GM21390 (cell line): ENCODE data around the gene SLC12A5.

Experiments
- ATAC-seq: cut with Tn5 transposase; IDR thresholded peaks from one replicate; pipeline ENCODE4 v1.9.1; 2021; ENCODE audit not compliant: unreplicated experiment

The SLC12A5 gene

DNA sequence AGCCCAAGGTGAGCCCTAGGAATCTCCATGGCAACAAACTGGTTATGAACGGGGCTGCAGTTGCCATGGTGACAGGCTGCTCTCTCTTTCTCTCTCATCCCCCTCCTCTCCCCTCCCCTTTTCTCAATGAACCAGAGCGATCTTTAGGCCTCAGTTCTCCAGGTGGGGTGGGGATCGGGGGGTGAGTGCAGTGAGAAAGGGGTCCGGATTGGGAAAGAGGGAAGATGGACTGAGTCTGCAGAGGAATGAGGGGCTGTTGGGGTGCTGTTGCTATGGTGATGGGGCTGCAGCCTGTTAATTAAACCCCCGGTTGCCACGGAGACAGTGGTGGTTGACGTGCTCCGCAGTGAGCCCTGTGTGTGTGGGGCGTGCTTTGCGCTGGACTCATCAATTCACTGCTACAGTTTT, 3.6 kb upstream of the SLC12A5 start:
- no peak for ATAC-seq

DNA sequence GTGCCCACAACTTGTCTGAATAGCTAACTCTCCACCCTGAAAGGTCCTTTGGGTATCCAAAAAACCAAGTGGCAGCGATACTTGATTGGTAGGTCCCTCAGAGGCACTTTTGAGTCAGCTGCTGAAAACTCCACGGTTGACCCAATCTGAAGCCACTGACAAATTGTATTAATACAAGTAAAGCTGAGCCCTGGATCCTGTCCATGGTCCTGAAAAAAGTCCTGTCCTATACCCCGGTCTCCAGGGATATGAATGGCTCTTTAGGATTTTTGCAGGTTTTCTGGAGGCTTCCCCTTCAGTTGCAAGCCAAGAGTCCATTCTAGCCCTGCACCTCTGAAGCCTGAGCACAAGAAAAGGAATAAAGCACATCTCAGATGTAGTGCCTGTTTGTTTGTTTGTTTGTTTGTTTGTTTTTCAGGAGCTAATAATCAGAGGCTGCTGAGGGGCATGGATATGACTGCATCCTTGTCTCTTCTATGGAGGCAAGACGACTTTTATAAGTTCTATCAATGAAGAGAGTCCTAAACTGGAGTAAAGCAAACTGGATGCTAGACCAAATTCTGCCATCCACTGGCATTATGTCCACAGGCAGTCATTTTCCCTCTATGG, 1.7 kb upstream of the SLC12A5 start:
- no peak for ATAC-seq

DNA sequence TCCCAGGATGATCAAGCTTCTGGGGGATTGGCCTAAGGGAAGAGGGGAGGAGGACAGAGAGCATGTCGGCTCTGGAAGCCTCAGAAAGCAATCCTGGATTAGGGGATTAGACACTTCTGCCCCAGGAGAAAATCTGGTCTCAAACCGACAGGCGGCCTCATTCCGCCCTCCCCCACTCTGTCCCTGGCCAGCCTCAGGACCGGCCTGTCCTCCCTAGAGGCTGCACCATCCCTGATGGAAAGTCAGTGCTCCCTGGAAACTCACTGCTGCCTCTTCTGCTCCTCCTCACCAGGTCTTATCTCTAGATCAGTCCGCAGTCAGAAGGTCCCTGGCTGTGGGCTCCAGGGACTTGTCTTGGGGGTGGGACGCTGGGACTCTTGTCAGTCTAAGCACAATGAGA, 905 bp upstream of the SLC12A5 start:
- ATAC-seq = no peak

DNA sequence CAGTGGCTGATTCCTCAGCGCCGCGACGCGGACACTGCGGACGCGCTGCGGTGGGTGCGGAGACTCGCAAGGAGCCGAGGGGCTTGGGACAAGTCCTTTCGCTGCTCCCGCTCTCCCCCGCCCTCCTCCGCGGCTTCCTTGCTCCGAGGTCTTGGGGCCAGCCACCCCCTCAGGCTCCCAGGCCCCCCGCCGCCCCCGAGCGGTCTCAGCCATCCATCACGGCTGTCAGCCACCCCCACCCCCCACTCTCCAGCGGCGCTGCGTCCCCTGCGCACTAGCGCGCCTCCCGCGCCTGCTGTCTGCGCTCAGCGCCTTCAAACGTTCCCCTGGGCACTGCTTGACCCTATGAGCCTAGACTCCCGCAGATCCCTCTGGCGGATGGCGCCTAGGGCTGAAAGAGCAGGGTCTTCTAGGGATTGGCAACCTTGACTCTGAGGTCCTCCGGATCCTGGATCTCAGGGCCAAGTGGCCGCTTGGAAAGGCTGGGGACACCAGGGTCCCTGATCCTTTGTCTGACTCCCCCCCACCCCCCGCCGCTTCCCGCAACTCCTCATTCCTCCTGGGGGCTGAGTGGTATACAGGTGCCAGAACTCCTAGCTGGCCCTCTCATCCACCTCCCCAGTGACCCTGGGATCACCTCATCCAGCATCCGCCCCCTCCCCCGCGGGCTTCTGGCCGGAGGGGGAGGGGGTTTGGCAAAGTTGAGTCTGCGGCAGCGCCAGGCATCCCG, 1.4 kb downstream of the SLC12A5 start:
- no peak for ATAC-seq

DNA sequence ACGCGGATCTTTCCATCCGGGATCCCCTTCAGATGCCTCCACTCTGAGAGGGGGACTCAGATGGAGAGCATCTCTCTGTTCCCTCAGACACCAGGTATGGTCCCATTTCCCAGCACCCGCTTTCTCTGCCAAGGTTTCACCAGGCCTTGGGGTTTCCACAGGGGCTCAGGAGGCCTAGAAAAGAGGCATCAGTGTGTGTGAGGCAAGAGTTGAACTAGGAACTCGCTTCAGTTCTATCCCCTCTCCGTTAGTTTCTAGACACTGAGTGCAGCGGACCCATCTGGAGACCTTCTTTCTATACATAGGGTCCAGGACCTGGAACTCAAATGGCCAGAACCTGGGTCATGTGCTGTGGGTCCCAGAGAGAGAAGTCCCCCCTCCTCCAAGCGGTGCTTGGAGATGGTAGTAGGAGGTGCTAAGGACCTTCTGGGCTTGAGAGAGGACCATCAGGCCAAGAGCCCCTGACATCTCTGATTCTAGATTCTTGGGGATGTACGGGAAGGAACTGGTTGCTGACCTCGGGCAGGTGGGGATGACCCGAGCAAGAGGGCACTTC, 2.1 kb downstream of the SLC12A5 start:
- no peak for ATAC-seq

DNA sequence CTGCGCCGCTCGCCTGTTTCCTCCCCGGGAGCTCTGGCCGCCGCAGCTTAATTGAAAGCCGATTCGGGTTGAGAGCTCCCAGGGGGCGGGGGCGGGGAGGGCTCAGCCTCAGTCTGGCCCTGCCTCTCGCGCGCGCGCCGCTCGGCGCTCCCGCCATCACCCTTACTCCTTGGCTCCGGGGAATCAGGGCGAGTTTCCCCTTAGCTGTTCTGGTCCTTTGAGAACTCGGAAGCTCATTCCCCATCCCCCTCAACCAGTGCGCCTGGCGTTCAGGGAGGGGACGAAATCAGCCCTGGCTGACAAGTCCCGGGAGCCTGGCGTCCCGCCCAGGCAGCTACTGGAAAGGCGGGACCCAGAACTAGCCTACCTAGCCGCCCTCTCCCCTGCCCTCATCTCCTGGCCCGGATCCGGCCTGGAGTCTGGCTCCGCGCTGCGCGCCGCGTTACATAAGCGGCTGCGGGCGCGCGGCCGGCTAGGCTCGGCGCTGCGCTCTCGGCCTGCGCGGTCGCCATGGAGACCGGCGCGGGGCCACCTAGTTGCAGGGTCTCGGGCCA, 2.8 kb downstream of the SLC12A5 start:
- ATAC-seq = no peak

DNA sequence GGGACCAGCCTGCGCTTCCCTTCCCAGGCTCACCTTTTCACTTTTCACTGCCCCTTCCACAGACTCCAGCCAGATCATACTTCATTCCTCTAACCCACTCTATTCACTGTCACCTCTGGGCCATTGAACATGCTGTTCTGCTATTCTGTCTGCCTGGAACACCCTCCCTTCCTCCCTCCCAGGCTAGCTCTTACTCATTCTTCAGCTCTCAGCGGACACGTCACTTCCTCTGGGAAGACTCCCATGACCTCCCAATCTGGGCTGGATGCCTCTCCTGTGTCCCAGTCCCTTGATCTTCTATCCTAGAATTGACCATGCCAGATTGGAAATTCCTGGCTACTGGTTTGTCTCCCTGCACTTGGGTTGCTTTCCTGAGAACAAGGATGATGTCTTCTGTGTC, 5.0 kb downstream of the SLC12A5 start:
- ATAC-seq = no peak

DNA sequence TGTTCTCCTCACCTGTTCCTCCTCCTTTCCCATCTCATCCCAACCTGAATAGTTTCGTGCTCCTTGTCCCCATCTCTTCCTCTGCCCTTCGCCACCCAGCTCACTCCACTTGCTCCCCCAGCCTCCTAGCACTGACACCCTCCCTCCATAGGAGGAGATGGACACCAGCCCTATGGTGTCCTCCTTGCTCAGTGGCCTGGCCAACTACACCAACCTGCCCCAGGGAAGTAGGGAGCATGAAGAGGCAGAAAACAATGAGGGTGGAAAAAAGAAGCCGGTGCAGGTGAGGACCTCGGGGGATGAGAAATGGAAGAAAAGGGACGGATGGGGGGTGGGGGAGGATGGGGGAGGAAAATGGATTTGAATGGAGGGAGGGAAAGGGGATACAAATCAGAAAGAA, 6.2 kb downstream of the SLC12A5 start:
- ATAC-seq = no peak

DNA sequence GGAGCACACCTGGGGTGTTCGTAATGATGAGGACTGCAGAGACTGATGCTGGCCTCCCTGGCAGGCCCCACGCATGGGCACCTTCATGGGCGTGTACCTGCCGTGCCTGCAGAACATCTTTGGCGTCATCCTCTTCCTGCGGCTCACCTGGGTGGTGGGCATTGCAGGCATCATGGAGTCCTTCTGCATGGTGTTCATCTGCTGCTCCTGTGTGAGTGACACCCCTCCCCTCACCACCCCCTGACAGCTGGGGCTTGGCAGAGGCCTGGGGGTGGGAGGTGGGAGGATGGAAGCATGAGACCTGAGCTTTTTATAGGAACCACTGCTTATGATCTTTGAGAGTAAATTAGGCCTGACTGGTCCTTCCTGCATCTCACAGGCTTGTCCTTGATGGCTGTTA, 6.7 kb downstream of the SLC12A5 start:
- no peak for ATAC-seq

DNA sequence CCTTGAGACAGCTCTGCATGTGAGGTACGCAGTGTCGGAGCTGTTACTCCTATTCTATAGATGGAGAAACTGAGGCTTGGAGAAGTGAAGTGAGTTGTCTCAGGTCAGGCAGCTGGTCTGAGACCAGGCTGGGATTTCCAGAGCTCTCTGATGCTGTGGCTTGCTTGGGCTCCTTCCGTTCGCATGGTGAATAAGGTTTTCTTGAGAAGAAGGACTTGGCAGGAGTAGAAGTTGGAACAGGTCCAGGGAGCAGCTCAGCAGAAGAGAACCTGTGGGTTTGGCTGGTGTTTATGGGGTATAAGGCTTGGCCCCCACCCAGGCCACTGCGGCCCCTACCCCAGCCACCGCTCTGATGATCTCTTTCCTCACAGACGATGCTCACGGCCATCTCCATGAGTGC, 7.4 kb downstream of the SLC12A5 start:
- ATAC-seq = no peak

DNA sequence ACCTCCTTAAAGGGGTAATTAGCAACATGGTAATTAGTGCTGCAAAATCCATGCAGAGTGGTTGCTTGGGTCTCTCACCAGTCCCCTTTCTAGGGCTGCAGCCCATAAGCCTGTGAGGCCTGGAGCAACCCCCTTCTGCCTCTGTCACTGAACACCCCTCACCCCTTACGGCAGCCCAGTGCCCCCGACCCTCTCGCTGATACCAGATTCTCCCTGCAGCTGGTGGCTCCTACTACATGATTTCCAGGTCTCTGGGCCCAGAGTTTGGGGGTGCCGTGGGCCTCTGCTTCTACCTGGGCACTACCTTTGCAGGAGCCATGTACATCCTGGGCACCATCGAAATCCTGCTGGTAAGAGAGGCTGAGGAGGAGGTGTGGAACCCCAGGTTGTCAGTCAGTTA, 8.0 kb downstream of the SLC12A5 start:
- ATAC-seq = no peak

DNA sequence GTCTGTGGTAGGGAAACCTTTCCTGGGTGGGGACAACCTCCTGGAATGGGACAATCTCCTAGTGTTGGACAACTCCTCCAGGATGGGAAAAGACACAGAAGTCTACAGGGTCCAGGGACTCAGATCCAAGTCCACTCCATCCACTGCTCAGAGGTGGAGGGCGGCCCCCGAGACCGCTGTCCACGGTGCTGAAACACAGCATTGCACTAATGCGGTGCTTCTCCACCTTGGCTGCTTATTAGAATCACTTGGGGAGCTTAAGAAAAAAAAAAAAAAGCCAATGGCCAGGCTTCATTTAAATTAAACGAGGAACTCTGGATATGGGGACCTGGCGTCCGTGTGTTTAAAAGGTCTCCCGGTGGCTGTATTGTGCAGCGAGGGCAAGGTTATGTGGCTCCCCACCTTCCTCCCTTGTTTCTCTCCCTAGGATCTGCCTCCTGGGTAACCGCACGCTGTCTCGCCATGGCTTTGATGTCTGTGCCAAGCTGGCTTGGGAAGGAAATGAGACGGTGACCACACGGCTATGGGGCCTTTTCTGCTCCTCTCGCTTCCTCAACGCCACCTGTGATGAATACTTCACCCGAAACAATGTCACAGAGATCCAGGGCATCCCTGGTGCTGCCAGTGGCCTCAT, 12.0 kb downstream of the SLC12A5 start:
- no peak for ATAC-seq

DNA sequence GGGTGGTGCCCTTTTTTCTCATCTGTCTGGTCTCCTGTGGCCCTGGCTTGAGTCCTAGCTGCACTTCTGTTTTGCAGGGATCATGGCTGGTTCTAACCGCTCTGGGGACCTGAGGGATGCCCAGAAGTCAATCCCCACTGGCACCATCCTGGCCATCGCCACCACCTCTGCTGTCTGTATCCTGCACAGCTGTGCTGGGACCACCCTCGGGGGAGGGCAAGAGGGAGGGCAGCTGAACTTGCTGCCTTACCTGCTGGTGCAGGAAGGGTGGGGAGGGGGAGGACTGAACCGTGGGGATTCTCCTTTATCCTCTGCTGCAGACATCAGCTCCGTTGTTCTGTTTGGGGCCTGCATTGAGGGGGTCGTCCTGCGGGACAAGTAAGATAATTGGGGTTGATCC, 14.5 kb downstream of the SLC12A5 start:
- ATAC-seq = no peak

DNA sequence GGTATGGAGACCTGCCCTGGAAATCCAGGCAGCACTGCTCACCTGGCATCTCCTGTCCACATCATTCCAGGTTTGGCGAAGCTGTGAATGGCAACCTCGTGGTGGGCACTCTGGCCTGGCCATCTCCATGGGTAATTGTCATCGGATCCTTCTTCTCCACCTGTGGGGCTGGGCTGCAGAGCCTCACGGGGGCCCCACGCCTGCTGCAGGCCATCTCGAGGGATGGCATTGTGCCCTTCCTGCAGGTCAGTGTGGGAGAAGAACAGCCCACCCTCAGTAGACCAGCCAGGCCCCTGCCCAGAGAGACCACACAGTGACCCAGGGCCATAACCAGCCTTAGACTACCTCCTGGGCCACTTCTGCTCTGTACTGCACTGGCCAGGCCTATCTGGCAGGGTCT, 15.9 kb downstream of the SLC12A5 start:
- no peak for ATAC-seq

DNA sequence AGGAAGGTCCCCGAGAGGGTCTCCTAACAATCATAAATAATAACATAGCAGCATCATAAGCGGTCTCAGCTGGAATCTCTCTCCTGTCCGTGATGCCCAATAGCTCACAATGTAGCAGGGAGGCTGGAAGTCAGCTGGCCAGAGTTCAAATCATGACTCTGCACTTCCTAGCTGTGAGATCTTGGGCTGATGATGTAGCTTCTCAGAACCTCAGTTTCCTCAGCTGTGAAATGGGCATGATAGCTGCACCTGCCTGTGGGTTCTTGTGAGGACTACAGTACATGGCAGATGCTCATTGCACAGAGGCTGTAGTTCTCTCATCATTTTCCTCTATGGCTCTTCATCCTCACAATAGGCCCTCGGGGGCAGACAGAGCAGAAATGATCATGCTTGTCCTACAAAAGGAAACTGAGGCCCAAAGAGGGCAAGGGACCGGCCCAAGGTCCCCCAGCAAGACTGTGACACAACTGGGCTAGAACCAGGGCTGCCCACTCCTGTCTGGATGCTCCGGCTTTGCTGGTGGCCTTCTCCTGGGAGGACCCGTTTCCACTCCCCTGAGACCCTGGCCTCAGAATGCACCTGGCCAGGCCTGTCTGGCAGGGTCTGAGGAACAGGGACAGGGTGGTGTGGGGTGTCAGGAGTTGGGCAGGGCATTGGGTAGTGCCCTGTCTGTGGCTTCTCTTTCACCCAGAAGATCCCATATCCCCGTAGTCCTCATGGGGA, 17.7 kb downstream of the SLC12A5 start:
- ATAC-seq = no peak

DNA sequence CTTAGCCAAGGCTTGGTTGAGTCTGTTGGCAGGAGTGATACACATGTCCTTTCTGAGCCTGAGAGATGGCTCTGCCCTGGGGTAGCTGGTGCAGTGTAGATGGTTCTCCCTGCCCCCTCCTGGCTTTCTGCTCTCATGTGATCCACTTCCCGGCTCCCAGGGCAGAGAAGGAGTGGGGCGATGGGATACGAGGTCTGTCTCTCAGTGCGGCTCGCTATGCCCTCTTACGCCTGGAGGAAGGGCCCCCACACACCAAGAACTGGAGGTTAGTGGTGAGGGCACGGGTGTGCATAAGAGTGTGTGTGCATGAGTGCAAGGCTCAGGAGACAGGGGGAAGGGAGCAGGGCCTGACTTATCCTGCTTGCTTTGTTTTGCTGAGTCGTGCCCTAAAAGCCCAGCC, 18.8 kb downstream of the SLC12A5 start:
- no peak for ATAC-seq

DNA sequence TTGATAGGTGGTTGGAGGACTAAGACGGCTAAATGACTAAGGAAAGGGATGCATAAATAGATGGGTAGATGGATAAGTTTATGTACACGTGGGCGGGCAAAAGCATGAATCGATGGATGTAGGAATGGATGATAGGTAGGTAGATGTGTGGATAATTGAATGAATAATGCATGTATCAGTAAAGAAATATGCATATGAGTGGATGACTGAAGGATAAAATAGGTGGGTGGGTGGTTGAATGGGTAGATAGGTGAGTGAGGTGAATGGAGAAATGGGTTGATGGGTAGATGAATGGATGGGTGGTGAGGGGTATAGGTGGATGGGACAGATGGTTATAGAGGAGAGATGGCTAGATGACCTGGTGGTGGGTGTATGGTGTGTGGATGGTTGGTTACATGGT, 20.2 kb downstream of the SLC12A5 start:
- ATAC-seq = no peak

DNA sequence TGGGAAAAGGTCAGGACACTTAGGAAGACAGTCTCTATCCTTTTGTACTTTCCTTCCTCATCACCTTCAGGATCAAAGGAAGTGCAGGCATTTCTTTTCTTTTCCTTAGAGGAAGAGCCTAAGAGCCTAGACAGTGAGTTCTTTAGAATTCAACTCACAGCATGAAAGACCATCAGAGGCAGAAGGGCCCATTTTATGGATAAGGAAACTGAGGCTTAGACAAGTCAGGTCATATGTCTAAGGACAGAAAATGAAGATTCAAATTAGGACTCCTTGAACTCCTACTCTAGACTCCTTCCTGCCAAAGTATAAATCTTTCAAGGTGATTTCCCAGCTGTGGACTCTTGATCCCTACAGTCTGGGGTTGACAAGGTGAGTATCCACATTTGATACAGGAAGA, 20.8 kb downstream of the SLC12A5 start:
- ATAC-seq = no peak

DNA sequence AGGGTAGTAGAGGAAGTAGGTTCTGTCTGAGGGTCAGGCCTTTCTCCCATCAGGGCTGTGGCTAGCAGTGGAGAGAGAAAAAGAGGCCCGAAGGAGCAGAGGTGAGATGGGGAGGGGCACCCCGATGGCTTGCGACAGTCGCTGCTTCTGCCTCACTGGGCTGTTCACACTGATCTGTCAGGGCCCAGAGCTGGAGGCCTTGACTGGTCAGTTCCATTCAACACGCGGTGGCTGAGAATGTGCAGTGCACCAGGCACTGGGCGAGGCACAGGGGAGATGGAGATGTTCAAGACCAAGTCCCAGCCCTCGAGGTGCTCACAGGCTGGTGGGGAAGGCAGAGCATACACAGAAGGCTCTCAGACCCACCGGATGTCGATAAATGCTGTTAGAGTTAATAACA, 21.4 kb downstream of the SLC12A5 start:
- ATAC-seq = no peak

DNA sequence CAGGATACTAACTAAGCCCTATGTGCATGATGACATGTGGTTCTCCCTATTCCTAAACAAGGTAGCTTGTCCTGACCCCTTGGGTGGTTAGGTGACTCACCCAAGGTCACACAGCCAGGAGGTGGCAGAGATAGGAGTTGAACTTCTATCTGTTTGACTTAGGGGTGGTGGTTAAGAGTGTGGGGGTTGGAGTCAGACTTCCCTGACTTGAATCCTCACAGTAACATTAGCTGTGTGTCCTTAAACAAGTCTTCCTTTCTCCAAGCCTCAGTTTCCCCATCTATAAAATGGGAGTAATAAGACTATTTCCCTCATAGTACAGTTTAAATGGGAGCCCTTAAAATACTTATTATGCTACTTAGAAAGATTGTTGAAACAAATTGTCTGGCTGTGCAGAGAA, 21.9 kb downstream of the SLC12A5 start:
- no peak for ATAC-seq

DNA sequence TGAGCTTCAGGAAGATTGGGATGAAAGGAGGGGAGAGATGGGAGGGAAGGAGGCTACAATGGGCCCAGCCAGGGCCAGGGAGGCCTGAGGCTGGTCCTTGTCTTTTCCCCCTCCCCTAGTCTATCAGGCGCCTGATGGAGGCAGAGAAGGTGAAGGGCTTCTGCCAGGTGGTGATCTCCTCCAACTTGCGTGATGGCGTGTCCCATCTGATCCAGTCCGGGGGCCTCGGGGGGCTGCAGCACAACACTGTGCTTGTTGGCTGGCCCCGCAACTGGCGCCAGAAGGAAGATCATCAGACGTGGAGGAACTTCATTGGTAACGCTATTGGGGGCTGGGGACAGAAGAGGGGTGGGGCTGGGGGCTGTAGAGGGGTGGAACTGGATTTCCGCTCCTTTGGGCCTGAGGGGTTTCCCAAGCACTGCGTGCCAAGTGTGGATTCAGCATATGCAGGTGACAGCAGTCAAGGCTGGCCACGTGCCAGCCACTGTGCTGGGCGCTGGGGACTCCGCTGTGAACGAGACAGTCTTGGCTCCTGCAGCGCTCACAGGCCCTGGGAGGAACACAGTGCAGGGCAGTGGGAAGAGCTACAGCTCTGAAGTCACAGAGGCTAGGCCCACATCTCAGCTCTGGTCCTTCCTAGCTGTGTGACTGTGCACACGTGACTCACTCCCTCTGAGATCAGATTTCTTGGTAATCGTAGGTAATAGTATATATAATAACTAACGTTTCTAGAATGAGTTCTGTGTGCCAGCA, 22.7 kb downstream of the SLC12A5 start:
- ATAC-seq = no peak
